Endodermal cell (in vitro differentiated cells): ENCODE data around the gene CDAN1. TPM values are rescaled to one million over a fixed set of nuclear protein-coding genes. Genes with fewer than 3 reads are reported as not detected.

Experiments used
- DNase-seq: peaks from one replicate; pipeline ENCODE4 v3.0.0-alpha.2; 2017
- H3K27ac ChIP-seq: 2 replicates; pipeline ENCODE4 v1.5.1; 2013; ENCODE audit warnings: mild to moderate bottlenecking, low read depth, low read length, moderate library complexity
- H3K27me3 ChIP-seq: 2 replicates; pipeline ENCODE4 v1.6.1; 2013; ENCODE audit warnings: mild to moderate bottlenecking, low read length, moderate library complexity; ENCODE audit not compliant: insufficient read depth, control insufficient read depth, poor library complexity, severe bottlenecking
- H3K36me3 ChIP-seq: 2 replicates; pipeline ENCODE4 v1.7.0; 2013; ENCODE audit warnings: mild to moderate bottlenecking, low read length, moderate library complexity; ENCODE audit not compliant: control insufficient read depth, insufficient read depth
- H3K4me1 ChIP-seq: one replicate; pipeline ENCODE4 v1.7.0; 2013; ENCODE audit warnings: low read length; ENCODE audit not compliant: control insufficient read depth, insufficient read depth
- H3K4me3 ChIP-seq: 2 replicates; pipeline ENCODE4 v1.5.1; 2013; ENCODE audit warnings: mild to moderate bottlenecking, low read length, moderate library complexity
- H3K9ac ChIP-seq: 2 replicates; pipeline ENCODE4 v1.6.1; 2013; ENCODE audit warnings: mild to moderate bottlenecking, low read length, moderate library complexity; ENCODE audit not compliant: poor library complexity, severe bottlenecking; ENCODE audit errors: extremely low read depth
- H3K9me3 ChIP-seq: 2 replicates; pipeline ENCODE4 v1.6.1; 2013; ENCODE audit warnings: mild to moderate bottlenecking, low read length, moderate library complexity; ENCODE audit not compliant: control insufficient read depth
- H3K27ac Mint-ChIP-seq: 2 replicates; pipeline ENCODE4 v1.8.0; 2020; ENCODE audit warnings: mixed read lengths
- H3K27me3 Mint-ChIP-seq: 2 replicates; pipeline ENCODE4 v1.8.0; 2021; ENCODE audit warnings: mild to moderate bottlenecking, mixed read lengths; ENCODE audit not compliant: insufficient read depth
- H3K36me3 Mint-ChIP-seq: 2 replicates; pipeline ENCODE4 v1.8.0; 2020; ENCODE audit warnings: low read depth, mixed read lengths
- H3K4me1 Mint-ChIP-seq: 2 replicates; pipeline ENCODE4 v1.8.0; 2020; ENCODE audit warnings: mixed read lengths
- H3K4me3 Mint-ChIP-seq: 2 replicates; pipeline ENCODE4 v1.8.0; 2020; ENCODE audit warnings: mild to moderate bottlenecking, moderate library complexity, mixed read lengths
- H3K9me3 Mint-ChIP-seq: 2 replicates; pipeline ENCODE4 v1.8.0; 2020; ENCODE audit warnings: mild to moderate bottlenecking, mixed read lengths
- WGBS, 2 experiments: methylation state at CpG; one replicate each; pipeline versions ENCODE4 v1.1.5 to v1.1.7; 2013; ENCODE audit warnings: missing lambda C conversion rate in 2 of 2, mixed read lengths in 1 of 2; ENCODE audit not compliant: insufficient coverage in 1 of 2, insufficient read length in 1 of 2; 5-methylcytosine and 5-hydroxymethylcytosine counted together
- total RNA-seq, 2 donors: library from RNA; stranded (reverse); fragmentation: NEBNext Ultra II Directional in 1 of 2; extraction: Animal tissue kit (Norgen Biotek cat#: 25700) in 1 of 2; gene quantifications; 2 replicates in 1 of 2; 3 replicates in 1 of 2; pipeline ENCODE4 v1.2.1, GENCODE V29; 2021
- TF ChIP-seq, protein P1 (sequence below): fragments of 200-600 bp; sonication (generic); conservative IDR thresholded peaks from 2 replicates; pipeline ENCODE4 v1.5.0; 2021; ENCODE audit warnings: antibody characterized with exemption, mild to moderate bottlenecking

CDAN1 gene
- total RNA-seq, 2 donors from 2014 or later, result 26.5 to 38.2 TPM

- H3K4me1 Mint-ChIP-seq, result no peaks in the 10 kb centered on the region
- Histone ChIP-seq H3K4me3 (no peak overlapping the region), H3K9me3 (no peaks in the 10 kb centered on the region), H3K27ac (no peak overlapping the region), H3K4me1 (no peaks in the 10 kb centered on the region), H3K27me3 (no peaks in the 10 kb centered on the region), H3K9ac (no peak overlapping the region), H3K36me3 (no peaks in the 10 kb centered on the region)
- TF ChIP-seq, protein P1, sequence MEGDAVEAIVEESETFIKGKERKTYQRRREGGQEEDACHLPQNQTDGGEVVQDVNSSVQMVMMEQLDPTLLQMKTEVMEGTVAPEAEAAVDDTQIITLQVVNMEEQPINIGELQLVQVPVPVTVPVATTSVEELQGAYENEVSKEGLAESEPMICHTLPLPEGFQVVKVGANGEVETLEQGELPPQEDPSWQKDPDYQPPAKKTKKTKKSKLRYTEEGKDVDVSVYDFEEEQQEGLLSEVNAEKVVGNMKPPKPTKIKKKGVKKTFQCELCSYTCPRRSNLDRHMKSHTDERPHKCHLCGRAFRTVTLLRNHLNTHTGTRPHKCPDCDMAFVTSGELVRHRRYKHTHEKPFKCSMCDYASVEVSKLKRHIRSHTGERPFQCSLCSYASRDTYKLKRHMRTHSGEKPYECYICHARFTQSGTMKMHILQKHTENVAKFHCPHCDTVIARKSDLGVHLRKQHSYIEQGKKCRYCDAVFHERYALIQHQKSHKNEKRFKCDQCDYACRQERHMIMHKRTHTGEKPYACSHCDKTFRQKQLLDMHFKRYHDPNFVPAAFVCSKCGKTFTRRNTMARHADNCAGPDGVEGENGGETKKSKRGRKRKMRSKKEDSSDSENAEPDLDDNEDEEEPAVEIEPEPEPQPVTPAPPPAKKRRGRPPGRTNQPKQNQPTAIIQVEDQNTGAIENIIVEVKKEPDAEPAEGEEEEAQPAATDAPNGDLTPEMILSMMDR, result no peak
- no peaks in the 10 kb centered on the region for H3K36me3 Mint-ChIP-seq
- H3K9me3 Mint-ChIP-seq, result no peaks in the 10 kb centered on the region
- 92 to 100% methylated on average over 3 to 7 of the region's 7 CpGs for WGBS, 2 experiments
- H3K27me3 Mint-ChIP-seq, result no peaks in the 10 kb centered on the region
- no peak for DNase-seq
- H3K27ac Mint-ChIP-seq, result no peak overlapping the region
- no peak overlapping the region for H3K4me3 Mint-ChIP-seq
Observed at GRCh38 chr15:42679285-42680141, 57.4 kb downstream of the CDAN1 start.

DNA sequence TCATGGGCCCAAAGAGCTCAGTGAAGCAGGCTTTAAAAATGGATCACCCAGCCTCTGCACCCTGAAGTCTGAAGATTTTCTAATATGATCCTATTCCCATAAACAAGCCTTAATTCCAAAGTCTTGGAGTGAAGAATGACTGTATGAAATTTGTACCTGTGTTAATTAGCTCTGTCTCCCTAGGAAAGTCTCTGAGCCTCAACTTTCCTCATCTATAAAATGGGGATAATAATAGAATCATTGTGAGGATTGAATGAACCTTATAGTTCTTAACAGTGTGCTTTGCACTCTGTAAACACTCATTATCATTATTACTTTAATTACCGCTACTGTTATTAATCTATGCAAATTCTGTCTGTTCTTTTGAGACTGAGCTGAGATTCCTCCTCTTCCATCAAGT lies 61.9 kb downstream of the CDAN1 start:
- Histone ChIP-seq H3K27me3 (no peaks in the 10 kb centered on the region), H3K4me1 (no peaks in the 10 kb centered on the region), H3K9me3 (no peaks in the 10 kb centered on the region), H3K9ac (no peak overlapping the region), H3K27ac (no peak overlapping the region), H3K4me3 (no peak overlapping the region), H3K36me3 (no peaks in the 10 kb centered on the region)
- H3K9me3 Mint-ChIP-seq, result no peaks in the 10 kb centered on the region
- no peak overlapping the region for H3K27ac Mint-ChIP-seq
- no peak for DNase-seq
- H3K36me3 Mint-ChIP-seq, result no peaks in the 10 kb centered on the region
- 95 to 100% methylated on average over 1 of the region's 1 CpG for WGBS, 2 experiments
- H3K4me3 Mint-ChIP-seq, result no peak overlapping the region
- no peaks in the 10 kb centered on the region for H3K27me3 Mint-ChIP-seq
- peaks cover 9% of the 10 kb centered on the region for H3K4me1 Mint-ChIP-seq
- TF ChIP-seq, protein P1, result no peak

DNA sequence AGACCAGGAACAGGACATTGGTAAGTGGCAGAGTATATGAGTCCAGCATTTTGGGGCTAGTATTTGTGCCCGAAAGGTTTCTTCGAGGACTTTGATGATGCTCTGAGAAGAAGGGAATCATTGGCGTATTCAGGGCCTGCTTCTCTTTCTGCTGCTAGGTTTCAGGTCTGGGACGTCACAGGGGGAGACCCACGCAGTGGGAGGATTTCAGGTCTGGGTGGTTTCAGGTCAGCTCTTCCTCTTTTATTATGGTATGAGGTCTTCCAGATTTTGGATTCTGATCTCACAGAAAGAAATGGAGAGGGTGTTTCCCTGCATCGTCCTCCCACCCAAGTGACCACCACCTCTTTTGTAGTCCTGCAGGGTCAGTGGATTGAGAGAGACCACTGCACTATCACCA lies 62.5 kb downstream of the CDAN1 start:
- WGBS, 2 experiments, result 91 to 100% methylated on average over 3 to 6 of the region's 6 CpGs
- H3K4me3 Mint-ChIP-seq, result no peak overlapping the region
- TF ChIP-seq, protein P1, result no peak

More for the DNA sequence above, 62.5 kb downstream of the CDAN1 start:
- Mint-ChIP-seq H3K36me3 (peaks cover 1% of the 10 kb centered on the region), H3K27ac (no peak overlapping the region), H3K9me3 (no peaks in the 10 kb centered on the region), H3K4me1 (peaks cover 9% of the 10 kb centered on the region), H3K27me3 (no peaks in the 10 kb centered on the region)
- Histone ChIP-seq H3K4me3 (no peak overlapping the region), H3K4me1 (no peaks in the 10 kb centered on the region), H3K27ac (no peak overlapping the region), H3K27me3 (no peaks in the 10 kb centered on the region), H3K36me3 (no peaks in the 10 kb centered on the region), H3K9ac (no peak overlapping the region), H3K9me3 (no peaks in the 10 kb centered on the region)
- no peak for DNase-seq

Other genes with a start within 250 kb of the CDAN1 start
- gene ZNF106, start 246.0 kb downstream of the CDAN1 start, total RNA-seq, result 10 to 100 TPM; 42.1 to 46.2 TPM
- 10 to 100 TPM; 62.0 to 68.8 TPM for gene SNAP23, start 241.5 kb downstream of the CDAN1 start, total RNA-seq
- 10 to 100 TPM; 14.6 to 19.3 TPM for gene LRRC57, start 188.3 kb downstream of the CDAN1 start, total RNA-seq
- 10 to 100 TPM; 32.9 to 34.4 TPM for gene HAUS2, start 188.3 kb downstream of the CDAN1 start, total RNA-seq
- gene STARD9, start 161.5 kb downstream of the CDAN1 start, total RNA-seq, result 1 to 10 TPM in 1 of 2 donors, under 1 TPM in 1; 0.97 to 2.9 TPM
- 10 to 100 TPM; 17.9 to 24.8 TPM for gene TTBK2, start 183.7 kb upstream of the CDAN1 start, total RNA-seq